ENCODE measurements around the gene GPR146.

- TF ChIP-seq GATA1 (IDR thresholded peaks at IDR 0.05; ENCODE audit: low read depth, low read length) (no peak), POLR2A (IDR thresholded peaks at IDR 0.05; ENCODE audit: low read length) (no peak)
These were observed 43.1 kb downstream of the GPR146 start for GRCh38 chr7:1087465-1087814.

Data from erythroblast (primary cell).